GM23248 (cell line): ENCODE data around the gene ITPKB. TPM values are rescaled to one million over a fixed set of nuclear protein-coding genes. Genes with fewer than 3 reads are reported as not detected.
"Not testable (repeated sequence)": the region's sequence is repeated elsewhere in the genome, so short reads cannot be mapped to it uniquely, and the experiment has no call there.

Experiments used
- DNase-seq: peaks from one replicate; pipeline ENCODE4 v3.0.0-alpha.2; 2015
- H2AFZ ChIP-seq: fragments of 200-600 bp; sonication (generic); 2 replicates; pipeline ENCODE4 v1.6.1; 2016; ENCODE audit warnings: antibody characterized with exemption
- H3F3A ChIP-seq: fragments of 200-600 bp; sonication (generic); 2 replicates; pipeline ENCODE4 v1.6.1; 2016; ENCODE audit warnings: mild to moderate bottlenecking, antibody characterized with exemption, mixed run types; ENCODE audit not compliant: insufficient read depth
- H3K27ac ChIP-seq: fragments of 200-600 bp; sonication (generic); 2 replicates; pipeline ENCODE4 v1.5.1; 2016; ENCODE audit warnings: mild to moderate bottlenecking
- H3K27me3 ChIP-seq: fragments of 200-600 bp; sonication (generic); replicated peaks from 2 replicates; pipeline ENCODE4 v1.6.1; 2016; ENCODE audit warnings: mild to moderate bottlenecking; ENCODE audit not compliant: insufficient read depth
- H3K36me3 ChIP-seq: fragments of 200-600 bp; sonication (generic); 2 replicates; pipeline ENCODE4 v1.6.1; 2016; ENCODE audit warnings: low read depth, mild to moderate bottlenecking
- H3K4me1 ChIP-seq: fragments of 200-600 bp; sonication (generic); 2 replicates; pipeline ENCODE4 v1.6.1; 2016; ENCODE audit warnings: mild to moderate bottlenecking; ENCODE audit not compliant: insufficient read depth
- H3K4me2 ChIP-seq: fragments of 200-600 bp; sonication (generic); one replicate; pipeline ENCODE4 v1.6.1; 2016; ENCODE audit warnings: mild to moderate bottlenecking; ENCODE audit not compliant: unreplicated experiment
- H3K4me3 ChIP-seq: fragments of 200-600 bp; sonication (generic); 2 replicates; pipeline ENCODE4 v1.5.1; 2016; ENCODE audit warnings: mild to moderate bottlenecking
- H3K79me2 ChIP-seq: fragments of 200-600 bp; sonication (generic); 2 replicates; pipeline ENCODE4 v1.6.1; 2016; ENCODE audit warnings: mild to moderate bottlenecking; ENCODE audit not compliant: insufficient read depth
- H3K9ac ChIP-seq: fragments of 200-600 bp; sonication (generic); 2 replicates; pipeline ENCODE4 v1.6.1; 2016; ENCODE audit warnings: mild to moderate bottlenecking
- H3K9me2 ChIP-seq: fragments of 200-600 bp; sonication (generic); 2 replicates; pipeline ENCODE4 v1.6.1; 2016; ENCODE audit warnings: mixed run types, mild to moderate bottlenecking, moderate library complexity; ENCODE audit not compliant: insufficient read depth
- H3K9me3 ChIP-seq: fragments of 200-600 bp; sonication (generic); one replicate; pipeline ENCODE4 v1.6.1; 2017; ENCODE audit warnings: low read depth
- H4K20me1 ChIP-seq: fragments of 200-600 bp; sonication (generic); 2 replicates; pipeline ENCODE4 v1.6.0; 2016; ENCODE audit not compliant: insufficient read depth
- EZH2 ChIP-seq: fragments of 200-600 bp; sonication (generic); IDR thresholded peaks from 2 replicates; pipeline ENCODE4 v1.6.1; 2018; ENCODE audit warnings: antibody characterized with exemption, mild to moderate bottlenecking; ENCODE audit not compliant: insufficient read depth, poor library complexity, severe bottlenecking
- EZH2phosphoT487 ChIP-seq: fragments of 200-600 bp; sonication (generic); IDR thresholded peaks from 2 replicates; pipeline ENCODE4 v1.6.1; 2018; ENCODE audit warnings: antibody characterized with exemption, moderate library complexity, mild to moderate bottlenecking, low read depth; ENCODE audit not compliant: insufficient read depth
- WGBS, 2 experiments: methylation state at CpG; one replicate each; pipeline ENCODE4 v1.1.6; 2015 to 2017; ENCODE audit warnings: low lambda C conversion rate in 2 of 2, low coverage in 1 of 2; ENCODE audit errors: missing lambda C conversion rate in 2 of 2; 5-methylcytosine and 5-hydroxymethylcytosine counted together
- in situ Hi-C: fragments of 300-500 bp; cut with MboI; formaldehyde crosslinking; loops from 2 replicates; pipeline ENCODE4 v1.15.0; 2020
- polyA plus RNA-seq: library from polyadenylated mRNA; unstranded; fragments of >200 nt; fragmentation: Nextera tagmentation; extraction: Ambion mirVana; gene quantifications from 2 replicates; pipeline ENCODE4 v1.2.1, GENCODE V29; 2016
- total RNA-seq: library from RNA; depleted of rRNA; stranded (reverse); fragments of >200 nt; shearing (Covaris generic); gene quantifications from 2 replicates; pipeline ENCODE4 v1.2.3, GENCODE V29; 2014

The ITPKB gene
- total and polyA plus RNA-seq, 2 experiments from 2014 or later, result 0.26 to 0.86 TPM

DNA sequence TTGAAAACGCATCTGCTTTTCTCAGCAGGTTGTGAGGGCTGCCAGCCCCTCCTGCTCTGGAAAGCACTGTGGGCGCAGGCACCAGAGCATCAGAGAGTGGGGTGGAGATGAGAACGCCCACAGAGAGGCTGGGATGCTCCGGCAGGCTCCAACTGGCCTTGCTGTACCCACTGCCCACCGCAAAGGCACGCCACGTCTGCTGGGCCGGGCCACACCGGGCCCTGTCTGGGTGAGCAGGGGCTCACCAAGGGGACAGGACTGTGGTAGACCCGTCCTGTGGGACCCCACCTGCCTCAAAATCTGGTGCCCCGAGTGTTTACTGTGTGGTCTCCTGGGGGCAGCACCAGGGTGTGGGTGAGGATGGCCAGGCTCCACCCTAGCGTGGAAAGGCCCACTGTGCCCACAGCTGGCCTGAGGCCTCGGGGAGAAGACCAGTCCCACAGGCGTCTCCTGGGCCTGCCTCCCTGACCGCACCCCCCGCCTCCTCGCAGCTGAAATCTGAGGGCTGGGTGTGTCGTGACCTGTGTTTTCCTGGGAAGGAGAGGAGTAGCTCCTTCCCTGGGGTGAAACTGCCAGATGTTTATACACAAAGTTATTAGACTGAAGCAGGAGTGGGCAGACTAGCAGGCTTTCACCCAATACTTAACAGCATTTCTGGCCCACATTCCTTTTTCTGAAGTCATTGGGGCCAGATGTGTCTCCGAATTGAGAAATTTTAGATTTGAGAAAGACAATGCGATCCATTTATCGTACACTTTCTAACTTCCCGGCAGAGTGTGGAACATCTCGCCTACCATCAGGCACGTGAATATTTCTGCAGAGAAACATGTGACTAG, 136.7 kb downstream of the ITPKB start:
- no peaks in the 10 kb centered on the region for H3K36me3 ChIP-seq
- peak overlapping the region; percentile 82 for H3K27ac ChIP-seq
- H4K20me1 ChIP-seq, result no peaks in the 10 kb centered on the region
- H3K4me3 ChIP-seq, result peak overlapping the region; percentile 63
- DNase-seq, result peak; percentile 93
- H3K27me3 ChIP-seq, result peaks cover 7% of the 10 kb centered on the region; the same call in 1 of the 2 replicates
- no peaks in the 10 kb centered on the region for H3K9me3 ChIP-seq
- TF ChIP-seq EZH2phosphoT487 (no peak), EZH2 (no peak)
- no peaks in the 10 kb centered on the region for H3K9me2 ChIP-seq
- in situ Hi-C loops, result no loop called here
- peak overlapping the region; percentile 29 for H2AFZ ChIP-seq
- H3F3A ChIP-seq, result peaks cover 9% of the 10 kb centered on the region
- H3K79me2 ChIP-seq, result no peaks in the 10 kb centered on the region
- WGBS, 2 experiments, result 35 to 37% methylated on average over 23 to 24 of the region's 24 CpGs
- H3K4me1 ChIP-seq, result peaks cover 21% of the 10 kb centered on the region
- peak overlapping the region; percentile 81 for H3K4me2 ChIP-seq
- H3K9ac ChIP-seq, result peak overlapping the region; percentile 74

DNA sequence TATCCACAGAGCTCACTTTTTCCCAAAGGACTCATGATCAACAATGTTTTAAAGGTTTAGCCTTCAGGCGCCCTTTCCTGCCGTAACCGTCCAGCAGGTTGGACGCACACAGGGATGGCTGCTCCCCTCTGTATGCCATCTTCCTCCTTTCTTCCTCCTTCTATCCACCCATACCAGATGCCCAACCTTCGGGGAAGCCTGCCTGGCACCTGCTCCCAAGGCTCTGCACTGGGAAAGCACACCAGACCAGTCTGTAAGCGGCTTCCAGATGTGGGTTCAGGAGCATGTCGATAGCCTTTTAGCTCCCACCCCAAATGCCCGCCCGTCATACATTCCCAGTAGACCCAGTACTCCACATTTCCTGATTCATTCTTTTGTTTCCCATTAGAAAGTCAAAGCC, 137.6 kb downstream of the ITPKB start:
- in situ Hi-C loops, result no loop called here

DNA sequence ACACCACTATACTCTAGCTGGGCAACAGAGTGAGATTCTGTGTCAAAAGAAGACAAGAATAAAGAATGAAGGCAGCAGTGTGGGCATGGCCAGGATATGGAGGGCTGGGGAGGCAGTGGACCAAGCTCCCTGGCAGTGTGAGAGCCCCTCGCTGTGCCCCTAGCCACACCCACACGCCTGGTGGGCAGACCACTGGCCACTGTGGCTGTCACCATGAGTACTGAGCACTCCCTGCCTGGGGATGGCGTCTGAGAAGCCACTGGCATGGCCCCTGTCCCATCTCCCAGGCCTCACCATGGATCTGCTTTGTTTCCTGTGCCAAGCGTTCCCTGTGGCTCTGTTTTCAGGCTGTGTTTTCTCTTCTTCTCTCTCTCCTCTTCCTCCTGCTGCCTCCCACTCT, 138.8 kb downstream of the ITPKB start:
- 70 to 77% methylated on average over 4 of the region's 4 CpGs for WGBS, 2 experiments
- H3K9me2 ChIP-seq, result no peaks in the 10 kb centered on the region
- H3K4me2 ChIP-seq, result no peak overlapping the region
- peaks cover 13% of the 10 kb centered on the region for H3K27me3 ChIP-seq
- no peak overlapping the region for H3K9ac ChIP-seq
- peaks cover 9% of the 10 kb centered on the region for H3F3A ChIP-seq
- in situ Hi-C loops, result no loop called here
- TF ChIP-seq EZH2, result no peak
- no peaks in the 10 kb centered on the region for H4K20me1 ChIP-seq
- DNase-seq, result no peak
- no peaks in the 10 kb centered on the region for H3K79me2 ChIP-seq
- no peaks in the 10 kb centered on the region for H3K36me3 ChIP-seq
- H3K4me3 ChIP-seq, result no peak overlapping the region
- H2AFZ ChIP-seq, result no peak overlapping the region
- H3K27ac ChIP-seq, result no peak overlapping the region
- no peaks in the 10 kb centered on the region for H3K9me3 ChIP-seq
- H3K4me1 ChIP-seq, result peaks cover 21% of the 10 kb centered on the region

More for the DNA sequence above, 137.6 kb downstream of the ITPKB start:
- DNase-seq, result no peak
- Histone ChIP-seq H3K27ac (no peak overlapping the region), H3K9me3 (no peaks in the 10 kb centered on the region), H3K36me3 (no peaks in the 10 kb centered on the region), H3K4me2 (no peak overlapping the region), H3K4me3 (no peak overlapping the region), H3K4me1 (peaks cover 21% of the 10 kb centered on the region), H4K20me1 (no peaks in the 10 kb centered on the region), H3K9ac (no peak overlapping the region), H3K27me3 (peaks cover 7% of the 10 kb centered on the region; the same call in 1 of the 2 replicates), H3K79me2 (no peaks in the 10 kb centered on the region), H3K9me2 (no peaks in the 10 kb centered on the region), H2AFZ (no peak overlapping the region), H3F3A (peaks cover 9% of the 10 kb centered on the region)
- WGBS, 2 experiments, result 94 to 96% methylated on average over 9 of the region's 9 CpGs
- TF ChIP-seq EZH2 (no peak), EZH2phosphoT487 (no peak)

DNA sequence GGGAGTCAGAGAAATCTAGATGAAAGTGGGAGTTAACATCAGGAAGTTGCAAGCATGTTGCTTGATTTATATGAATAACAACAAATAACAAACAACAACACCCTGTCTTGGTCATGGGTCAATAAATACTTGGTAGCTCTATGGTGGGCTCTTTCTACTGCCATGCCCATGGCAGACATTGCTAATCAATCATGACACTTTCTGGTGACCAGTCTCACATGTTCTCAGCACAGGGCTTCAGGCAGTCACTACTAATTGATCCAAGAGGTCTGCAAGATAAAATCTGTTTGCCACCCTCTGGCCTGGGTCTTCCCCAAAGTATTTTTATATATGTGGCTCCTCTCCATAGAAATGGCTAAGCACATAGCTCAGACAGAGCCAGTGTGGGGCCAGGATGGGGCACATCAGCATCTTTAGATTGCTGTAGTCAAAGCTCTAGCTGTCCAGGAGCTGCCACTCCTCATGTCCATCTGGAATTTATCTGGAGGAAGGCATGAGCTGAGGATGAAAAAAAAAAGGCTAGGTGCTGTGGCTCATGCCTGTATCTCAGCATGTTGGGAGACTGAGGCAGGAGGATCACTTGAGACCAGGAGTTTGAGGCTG, 139.3 kb downstream of the ITPKB start:
- Histone ChIP-seq H3K27me3 (peaks cover 14% of the 10 kb centered on the region), H3K27ac (no peak overlapping the region), H3F3A (peaks cover 9% of the 10 kb centered on the region), H3K9me3 (no peaks in the 10 kb centered on the region), H3K4me1 (peaks cover 21% of the 10 kb centered on the region), H4K20me1 (no peaks in the 10 kb centered on the region), H3K9me2 (no peaks in the 10 kb centered on the region), H2AFZ (no peak overlapping the region), H3K79me2 (no peaks in the 10 kb centered on the region), H3K4me2 (no peak overlapping the region), H3K9ac (no peak overlapping the region), H3K36me3 (no peaks in the 10 kb centered on the region), H3K4me3 (no peak overlapping the region)
- in situ Hi-C loops, result no loop called here
- TF ChIP-seq EZH2 (no peak), EZH2phosphoT487 (no peak)
- no peak for DNase-seq

DNA sequence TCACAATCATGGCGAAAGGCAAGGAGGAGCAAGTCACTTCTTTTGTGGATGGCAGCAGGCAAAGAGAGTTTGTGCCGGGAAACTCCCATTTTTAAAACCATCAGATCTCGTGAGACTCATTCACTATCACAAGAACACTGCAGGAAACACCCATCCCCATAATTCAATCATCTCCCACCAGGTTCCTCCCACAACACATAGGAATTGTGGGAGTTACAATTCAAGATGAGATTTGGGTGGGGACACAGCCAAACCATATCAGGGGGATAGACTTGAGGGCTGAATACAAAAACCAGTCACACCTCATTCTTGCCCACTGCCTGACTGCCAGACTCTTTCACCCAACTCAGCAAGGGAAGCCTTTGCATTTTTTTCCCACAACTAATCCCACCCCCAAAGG, 140.1 kb downstream of the ITPKB start:
- H3K9ac ChIP-seq, H3K9me3 ChIP-seq, H3F3A ChIP-seq, H3K79me2 ChIP-seq, in situ Hi-C loops, H4K20me1 ChIP-seq, H3K4me2 ChIP-seq, H3K27ac ChIP-seq, H2AFZ ChIP-seq, H3K36me3 ChIP-seq, H3K9me2 ChIP-seq, DNase-seq, H3K4me3 ChIP-seq: not testable (repeated sequence)
- Histone ChIP-seq H3K27me3 (peaks cover 14% of the 10 kb centered on the region), H3K4me1 (peaks cover 17% of the 10 kb centered on the region)
- WGBS, 2 experiments, result 77 to 81% methylated on average over 3 of the region's 3 CpGs
